A673 (cell line): Measurements from ENCODE around the gene HOXD9. TPM values are rescaled to one million over a fixed set of nuclear protein-coding genes. Genes with fewer than 3 reads are reported as not detected.

ENCODE experiments used
- BruUV-seq: library from RNA; stranded (reverse); fragments of 400-500 nt; replicated peaks from 2 replicates; lab custom pipeline; 2021; lab: Mats Ljungman, UMichigan
- CTCF ChIA-PET: fragments of 300-600 bp; sonication (Branson Sonifier 250); formaldehyde crosslinking; loops from one replicate; lab custom pipeline; 2022; ENCODE audit warnings: antibody characterized with exemption; lab: Charles Lee
- POLR2A ChIA-PET: fragments of 300-600 bp; sonication (Branson Sonifier 250); formaldehyde crosslinking; loops from one replicate; lab custom pipeline; 2022; ENCODE audit warnings: antibody characterized with exemption; ENCODE audit not compliant: low non-redundant PET; lab: Charles Lee
- DNase-seq: peaks from one replicate; pipeline ENCODE4 v3.0.0-alpha.2; 2015; ENCODE audit warnings: low spot score
- H3K27ac ChIP-seq: fragments of 200-600 bp; sonication (generic); 2 replicates; pipeline ENCODE4 v1.5.1; 2016; ENCODE audit warnings: mixed run types, low read depth, mild to moderate bottlenecking, mixed read lengths, antibody characterized with exemption, low read length; ENCODE audit not compliant: poor library complexity, severe bottlenecking
- H3K27me3 ChIP-seq: fragments of 200-600 bp; sonication (generic); replicated peaks from 2 replicates; pipeline ENCODE4 v1.6.1; 2017; ENCODE audit warnings: mixed run types, low read depth, mild to moderate bottlenecking, mixed read lengths, antibody characterized with exemption, low read length; ENCODE audit not compliant: insufficient read depth, poor library complexity
- H3K36me3 ChIP-seq: fragments of 200-600 bp; sonication (generic); 2 replicates; pipeline ENCODE4 v1.6.1; 2016; ENCODE audit warnings: mixed run types, mild to moderate bottlenecking, mixed read lengths, antibody characterized with exemption, low read length; ENCODE audit not compliant: insufficient read depth, poor library complexity, severe bottlenecking
- H3K4me1 ChIP-seq: fragments of 200-600 bp; sonication (generic); 2 replicates; pipeline ENCODE4 v1.6.1; 2017; ENCODE audit warnings: mixed run types, mild to moderate bottlenecking, mixed read lengths, antibody characterized with exemption, low read length; ENCODE audit not compliant: insufficient read depth, poor library complexity, severe bottlenecking
- H3K4me3 ChIP-seq: fragments of 200-600 bp; sonication (generic); 2 replicates; pipeline ENCODE4 v1.5.1; 2016; ENCODE audit warnings: low read depth, mixed run types, mild to moderate bottlenecking, mixed read lengths, low read length; ENCODE audit not compliant: poor library complexity, severe bottlenecking
- H3K9me3 ChIP-seq: fragments of 200-600 bp; sonication (generic); 2 replicates; pipeline ENCODE4 v1.6.1; 2016; ENCODE audit warnings: mixed run types, low read depth, mild to moderate bottlenecking, mixed read lengths, antibody characterized with exemption, low read length; ENCODE audit not compliant: poor library complexity, severe bottlenecking
- EZH2 ChIP-seq: fragments of 200-600 bp; sonication (generic); IDR thresholded peaks from 2 replicates; pipeline ENCODE4 v1.6.1; 2017; ENCODE audit warnings: borderline replicate concordance, low read depth, mild to moderate bottlenecking, mixed read lengths, antibody characterized with exemption, low read length; ENCODE audit not compliant: poor library complexity, severe bottlenecking
- intact Hi-C: fragments of 100-400 bp; cut with micrococcal nuclease; formaldehyde crosslinking; loops from one replicate; pipeline ENCODE4 v1.10.0; 2022; ENCODE audit not compliant: unreplicated experiment
- total RNA-seq: library from RNA; stranded (reverse); gene quantifications from 2 replicates; pipeline ENCODE4 v1.2.3, GENCODE V29; 2021
- TF ChIP-seq, protein P1 (sequence below): fragments of 300-800, 200-600 bp; sonication (generic); conservative IDR thresholded peaks from 2 replicates; pipeline ENCODE4 v1.5.1; 2017; ENCODE audit warnings: low read depth, mild to moderate bottlenecking, antibody characterized with exemption, low read length, moderate library complexity, mixed read lengths

The HOXD9 gene
- total RNA-seq, 1 experiment from 2014 or later: 63.0 TPM

DNA sequence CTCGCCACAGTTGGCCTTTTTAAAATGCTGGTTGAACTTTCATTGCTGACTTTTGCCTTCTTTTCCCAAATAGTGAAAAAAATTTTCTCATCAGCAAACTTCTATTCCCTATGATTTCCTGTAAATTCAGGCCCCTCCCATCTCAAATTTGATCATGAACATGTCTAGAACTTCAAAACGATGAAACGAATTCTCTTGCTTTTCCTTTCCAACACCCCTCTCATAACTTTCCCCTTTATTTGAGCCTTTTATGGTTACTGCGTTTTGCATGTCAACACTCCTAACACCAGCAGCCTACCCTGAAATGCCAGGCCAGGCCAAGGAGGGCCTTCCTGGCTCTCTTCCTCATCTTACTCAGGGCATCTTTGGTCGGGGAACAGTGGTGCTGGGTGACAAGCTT is 31.7 kb upstream of the HOXD9 start:
- DNase-seq: no peak
- CTCF ChIA-PET: no interaction called here

DNA sequence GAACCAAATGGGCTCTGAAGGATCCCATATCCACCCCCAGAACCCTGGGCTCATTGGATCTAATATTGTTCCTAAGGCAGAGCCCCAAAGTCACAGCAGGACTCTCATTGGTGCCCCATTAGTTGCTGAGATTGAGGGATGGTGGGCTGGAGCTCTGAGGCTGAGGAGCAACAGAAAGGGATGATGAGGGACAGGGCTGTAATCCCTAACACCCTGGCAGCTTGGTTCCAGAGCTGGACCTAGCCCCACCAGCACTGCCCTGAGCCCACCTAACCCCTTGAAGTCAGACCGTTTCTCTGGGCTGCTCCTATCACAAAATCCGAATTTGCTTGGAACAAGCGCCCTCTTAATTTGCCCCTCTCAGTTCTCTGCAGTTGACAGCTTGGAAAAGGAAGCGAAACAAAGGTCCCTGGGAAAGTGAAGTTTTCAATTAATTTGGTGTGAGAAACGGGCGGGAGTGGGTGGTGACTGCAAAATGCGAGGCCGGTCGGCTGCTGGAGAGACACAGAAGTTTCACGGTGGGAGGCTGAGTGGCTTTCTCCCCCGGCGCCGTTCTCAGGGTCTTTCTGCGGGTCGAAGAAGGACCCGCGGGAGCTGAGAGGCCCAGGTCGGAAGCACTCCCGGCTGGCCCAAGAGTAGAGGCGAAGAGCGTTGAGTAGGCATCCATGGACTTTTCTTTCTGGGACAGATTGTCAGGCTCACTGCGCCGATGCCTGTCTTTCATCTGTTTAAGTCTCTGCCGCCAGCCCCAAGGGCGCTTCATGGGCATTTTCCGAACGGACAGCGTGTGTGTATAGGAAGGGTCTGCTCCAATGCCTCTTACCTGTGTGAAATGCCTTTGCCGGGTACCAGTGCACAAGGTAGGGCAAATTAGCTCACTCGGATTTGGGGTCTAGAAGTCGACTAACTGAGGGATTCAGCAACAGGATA is 30.9 kb upstream of the HOXD9 start:
- Histone ChIP-seq H3K36me3 (peaks cover 7% of the 10 kb centered on the region), H3K4me1 (peaks cover 23% of the 10 kb centered on the region), H3K9me3 (no peaks in the 10 kb centered on the region), H3K4me3 (no peak overlapping the region), H3K27me3 (no peaks in the 10 kb centered on the region), H3K27ac (no peak overlapping the region)
- intact Hi-C loops: loop anchor here (10.0 kb wide), 1 partner anchor 1087 kb away; the partner anchor contains the start of gene CHN1
- ChIA-PET POLR2A (no interaction called here), CTCF (interaction anchor here (0.8 kb wide), 1 partner anchor 1343 kb away, joined by 6 read pairs; no protein-coding TSS in a partner anchor)
- TF ChIP-seq, protein P1, sequence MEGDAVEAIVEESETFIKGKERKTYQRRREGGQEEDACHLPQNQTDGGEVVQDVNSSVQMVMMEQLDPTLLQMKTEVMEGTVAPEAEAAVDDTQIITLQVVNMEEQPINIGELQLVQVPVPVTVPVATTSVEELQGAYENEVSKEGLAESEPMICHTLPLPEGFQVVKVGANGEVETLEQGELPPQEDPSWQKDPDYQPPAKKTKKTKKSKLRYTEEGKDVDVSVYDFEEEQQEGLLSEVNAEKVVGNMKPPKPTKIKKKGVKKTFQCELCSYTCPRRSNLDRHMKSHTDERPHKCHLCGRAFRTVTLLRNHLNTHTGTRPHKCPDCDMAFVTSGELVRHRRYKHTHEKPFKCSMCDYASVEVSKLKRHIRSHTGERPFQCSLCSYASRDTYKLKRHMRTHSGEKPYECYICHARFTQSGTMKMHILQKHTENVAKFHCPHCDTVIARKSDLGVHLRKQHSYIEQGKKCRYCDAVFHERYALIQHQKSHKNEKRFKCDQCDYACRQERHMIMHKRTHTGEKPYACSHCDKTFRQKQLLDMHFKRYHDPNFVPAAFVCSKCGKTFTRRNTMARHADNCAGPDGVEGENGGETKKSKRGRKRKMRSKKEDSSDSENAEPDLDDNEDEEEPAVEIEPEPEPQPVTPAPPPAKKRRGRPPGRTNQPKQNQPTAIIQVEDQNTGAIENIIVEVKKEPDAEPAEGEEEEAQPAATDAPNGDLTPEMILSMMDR: no peak
- no peak for TF ChIP-seq EZH2
- DNase-seq: no peak
- BruUV-seq: TSS peak; percentile 32

More for the DNA sequence above, 31.7 kb upstream of the HOXD9 start:
- TF ChIP-seq EZH2: no peak
- TF ChIP-seq, protein P1: no peak
- Histone ChIP-seq H3K27ac (no peak overlapping the region), H3K9me3 (no peaks in the 10 kb centered on the region), H3K27me3 (peaks cover 1% of the 10 kb centered on the region), H3K4me3 (no peak overlapping the region), H3K36me3 (peaks cover 7% of the 10 kb centered on the region), H3K4me1 (peaks cover 16% of the 10 kb centered on the region)
- POLR2A ChIA-PET: no interaction called here
- intact Hi-C loops: loop anchor here (10.0 kb wide), 1 partner anchor 1086 kb away; the partner anchor contains the start of gene CHN1
- BruUV-seq: no TSS peak

DNA sequence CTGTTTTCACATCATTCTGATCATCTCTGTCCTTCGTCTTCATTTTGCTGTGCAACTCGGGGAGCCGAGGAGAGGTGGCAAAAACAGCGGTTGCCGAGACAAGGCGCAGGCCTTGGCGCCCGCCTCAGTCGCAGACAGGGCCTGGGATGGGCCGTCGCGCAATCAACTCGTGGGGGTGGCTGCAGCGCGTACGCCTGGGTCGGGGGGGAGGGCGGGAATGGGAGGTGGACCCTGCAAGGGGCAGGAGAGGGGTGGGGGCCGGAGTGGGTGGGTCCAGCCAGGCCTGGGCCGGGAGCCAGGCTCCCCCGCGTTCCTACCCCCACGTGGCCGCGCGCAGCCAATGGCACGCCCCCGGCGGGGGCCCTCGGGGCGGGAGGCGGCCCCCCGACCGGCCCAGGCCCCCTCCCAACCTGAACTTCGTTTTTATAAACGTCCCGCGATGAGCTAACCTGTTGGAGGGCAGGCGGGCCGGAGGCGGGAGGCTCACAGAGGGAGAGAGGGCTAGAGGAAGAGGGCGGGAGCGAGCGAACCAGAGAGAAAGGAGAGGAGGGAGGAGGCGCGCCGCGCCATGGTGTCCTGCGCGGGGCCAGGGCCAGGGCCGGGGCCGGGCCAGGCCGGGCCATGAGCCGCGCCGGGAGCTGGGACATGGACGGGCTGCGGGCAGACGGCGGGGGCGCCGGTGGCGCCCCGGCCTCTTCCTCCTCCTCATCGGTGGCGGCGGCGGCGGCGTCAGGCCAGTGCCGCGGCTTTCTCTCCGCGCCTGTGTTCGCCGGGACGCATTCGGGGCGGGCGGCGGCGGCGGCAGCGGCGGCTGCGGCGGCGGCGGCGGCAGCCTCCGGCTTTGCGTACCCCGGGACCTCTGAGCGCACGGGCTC is 30.0 kb upstream of the HOXD9 start, which contains the start of gene HOXD13:
Gene HOXD13 (plus strand): TSS at position 452 of the 875 bp plus-strand sequence. CDS start 170 bp downstream, at position 622.
- peak; percentile 81 for DNase-seq
- intact Hi-C loops: loop anchor here (10.0 kb wide), 1 partner anchor 1088 kb away; the partner anchor contains the start of gene CHN1
- Histone ChIP-seq H3K4me1 (peaks cover 26% of the 10 kb centered on the region), H3K27me3 (no peaks in the 10 kb centered on the region), H3K27ac (peak within 1 kb of the TSS; percentile 45), H3K36me3 (peaks cover 7% of the 10 kb centered on the region), H3K9me3 (no peaks in the 10 kb centered on the region), H3K4me3 (peak within 1 kb of the TSS; percentile 68)
- POLR2A ChIA-PET: no interaction called here
- CTCF ChIA-PET: interaction anchor here (0.6 to 0.8 kb wide), 2 partner anchors 660 to 1344 kb away, joined by 4 to 6 read pairs; no protein-coding TSS in a partner anchor
- BruUV-seq: no TSS peak
- TF ChIP-seq, protein P1: no peak
- TF ChIP-seq EZH2: no peak
